ENCODE results near the gene GALNTL6. TPM values are rescaled to one million over a fixed set of nuclear protein-coding genes. Genes with fewer than 3 reads are reported as not detected.

The GALNTL6 gene
- total and polyA plus RNA-seq, 9 of the 15 experiments (the other 6 are each of a cell fraction or from before 2014, with no cell fraction given), result 0.18 to 0.50 (median 0.29) TPM

DNA sequence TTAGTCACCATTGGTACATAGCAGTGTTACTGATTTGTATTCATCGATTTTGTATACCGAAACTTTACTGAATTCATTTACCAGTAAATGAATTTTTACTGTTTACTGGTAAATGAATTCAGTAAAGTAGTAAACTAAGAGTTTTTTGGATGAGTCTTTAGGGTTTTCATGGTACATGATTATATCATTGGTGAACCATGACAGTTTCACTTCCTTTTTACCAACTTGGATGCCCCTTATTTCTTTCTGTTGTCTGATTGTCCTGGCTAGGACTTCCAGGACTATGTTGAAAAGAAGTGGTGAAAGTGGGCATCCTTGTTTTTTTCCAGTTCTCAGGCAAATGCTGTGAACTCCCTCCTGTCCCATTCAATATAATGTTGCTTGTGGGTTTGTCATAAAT lies 494.9 kb downstream of the GALNTL6 start:
- POLR2A ChIA-PET, result no interaction called here

More for the DNA sequence above, 494.9 kb downstream of the GALNTL6 start:
- no TSS peak for BruUV-seq (replicated peaks)
- 0% methylated on average over 2 of the region's 2 CpGs for WGBS (ENCODE audit: insufficient coverage, low coverage, missing lambda C conversion rate)
- H3K27me3 ChIP-seq (ENCODE audit: control insufficient read depth in 2 of 2, insufficient read depth in 2 of 2, low read length in 2 of 2), result no peaks in the 10 kb centered on the region
- H3K79me2 ChIP-seq (ENCODE audit: control insufficient read depth, insufficient read depth, low read length), result no peaks in the 10 kb centered on the region
- DNase-seq (ENCODE audit: extremely low read depth in 1 of 4, low spot score in 3 of 4), result no peak
- ATAC-seq, result no peak
- no peaks in the 10 kb centered on the region for H3K4me1 ChIP-seq (replicated peaks in 1 of 2; ENCODE audit: control insufficient read depth in 2 of 2, insufficient read depth in 2 of 2, low read length in 2 of 2)
- CTCF ChIA-PET (ENCODE audit: low intra/inter-chr PET ratio), result no interaction called here
- FAIRE-seq, result no peak
- no peaks in the 10 kb centered on the region for H3K9me3 ChIP-seq (replicated peaks; ENCODE audit: control insufficient read depth, insufficient read depth, low read depth, low read length)
- intact Hi-C loops (cut with micrococcal nuclease), result no loop called here
- H2AFZ ChIP-seq (ENCODE audit: low read depth, low read length), result no peak overlapping the region
- in situ Hi-C loops (cut with MboI), result no loop called here
- no peak overlapping the region for H3K4me3 ChIP-seq
- no peak overlapping the region for H3K27ac ChIP-seq (ENCODE audit: extremely low read depth, low read depth, low read length)
- no peaks in the 10 kb centered on the region for H3K9me1 ChIP-seq (ENCODE audit: control insufficient read depth, insufficient read depth, low read length)
- H4K20me1 ChIP-seq (replicated peaks; ENCODE audit: control insufficient read depth, insufficient read depth, low read length), result no peaks in the 10 kb centered on the region
- no peak overlapping the region for H3K9ac ChIP-seq (ENCODE audit: insufficient read depth in 1 of 2, low read depth in 2 of 2, low read length in 2 of 2)
- H3K4me2 ChIP-seq (ENCODE audit: insufficient read depth, low read length), result no peak overlapping the region
- H3K36me3 ChIP-seq (ENCODE audit: control insufficient read depth, insufficient read depth, low read length), result no peaks in the 10 kb centered on the region
- no peak for TF ChIP-seq NCOA2 (IDR thresholded peaks at IDR 0.05; ENCODE audit: partially characterized antibody in 2 of 2)
- no peak for TF ChIP-seq ADNP (tag; IDR thresholded peaks at IDR 0.05)
- TF ChIP-seq NCOR1 (IDR thresholded peaks at IDR 0.05), result no peak
- TF ChIP-seq MAFK (IDR thresholded peaks at IDR 0.05; ENCODE audit: low read length), result no peak
- TF ChIP-seq GATAD2A (IDR thresholded peaks at IDR 0.05), result no peak
- TF ChIP-seq, protein P1, sequence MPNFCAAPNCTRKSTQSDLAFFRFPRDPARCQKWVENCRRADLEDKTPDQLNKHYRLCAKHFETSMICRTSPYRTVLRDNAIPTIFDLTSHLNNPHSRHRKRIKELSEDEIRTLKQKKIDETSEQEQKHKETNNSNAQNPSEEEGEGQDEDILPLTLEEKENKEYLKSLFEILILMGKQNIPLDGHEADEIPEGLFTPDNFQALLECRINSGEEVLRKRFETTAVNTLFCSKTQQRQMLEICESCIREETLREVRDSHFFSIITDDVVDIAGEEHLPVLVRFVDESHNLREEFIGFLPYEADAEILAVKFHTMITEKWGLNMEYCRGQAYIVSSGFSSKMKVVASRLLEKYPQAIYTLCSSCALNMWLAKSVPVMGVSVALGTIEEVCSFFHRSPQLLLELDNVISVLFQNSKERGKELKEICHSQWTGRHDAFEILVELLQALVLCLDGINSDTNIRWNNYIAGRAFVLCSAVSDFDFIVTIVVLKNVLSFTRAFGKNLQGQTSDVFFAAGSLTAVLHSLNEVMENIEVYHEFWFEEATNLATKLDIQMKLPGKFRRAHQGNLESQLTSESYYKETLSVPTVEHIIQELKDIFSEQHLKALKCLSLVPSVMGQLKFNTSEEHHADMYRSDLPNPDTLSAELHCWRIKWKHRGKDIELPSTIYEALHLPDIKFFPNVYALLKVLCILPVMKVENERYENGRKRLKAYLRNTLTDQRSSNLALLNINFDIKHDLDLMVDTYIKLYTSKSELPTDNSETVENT (CRISPR knock-in tag; IDR thresholded peaks at IDR 0.05), result no peak
- no peak for TF ChIP-seq RBBP5 (IDR thresholded peaks at IDR 0.05; ENCODE audit: borderline replicate concordance, insufficient read depth, low read length, poor library complexity, severe bottlenecking)
- TF ChIP-seq ZNF644 (tag; IDR thresholded peaks at IDR 0.05; ENCODE audit: low read depth), result no peak
- no peak for TF ChIP-seq DPF2 (IDR thresholded peaks at IDR 0.05)
- TF ChIP-seq FOXK1 (CRISPR knock-in tag; IDR thresholded peaks at IDR 0.05; ENCODE audit: borderline replicate concordance), result no peak
- TF ChIP-seq, protein P2, sequence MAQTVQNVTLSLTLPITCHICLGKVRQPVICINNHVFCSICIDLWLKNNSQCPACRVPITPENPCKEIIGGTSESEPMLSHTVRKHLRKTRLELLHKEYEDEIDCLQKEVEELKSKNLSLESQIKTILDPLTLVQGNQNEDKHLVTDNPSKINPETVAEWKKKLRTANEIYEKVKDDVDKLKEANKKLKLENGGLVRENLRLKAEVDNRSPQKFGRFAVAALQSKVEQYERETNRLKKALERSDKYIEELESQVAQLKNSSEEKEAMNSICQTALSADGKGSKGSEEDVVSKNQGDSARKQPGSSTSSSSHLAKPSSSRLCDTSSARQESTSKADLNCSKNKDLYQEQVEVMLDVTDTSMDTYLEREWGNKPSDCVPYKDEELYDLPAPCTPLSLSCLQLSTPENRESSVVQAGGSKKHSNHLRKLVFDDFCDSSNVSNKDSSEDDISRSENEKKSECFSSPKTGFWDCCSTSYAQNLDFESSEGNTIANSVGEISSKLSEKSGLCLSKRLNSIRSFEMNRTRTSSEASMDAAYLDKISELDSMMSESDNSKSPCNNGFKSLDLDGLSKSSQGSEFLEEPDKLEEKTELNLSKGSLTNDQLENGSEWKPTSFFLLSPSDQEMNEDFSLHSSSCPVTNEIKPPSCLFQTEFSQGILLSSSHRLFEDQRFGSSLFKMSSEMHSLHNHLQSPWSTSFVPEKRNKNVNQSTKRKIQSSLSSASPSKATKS (CRISPR knock-in tag; IDR thresholded peaks at IDR 0.05), result no peak
- no peak for TF ChIP-seq KAT8 (IDR thresholded peaks at IDR 0.05; ENCODE audit: low read depth)
- TF ChIP-seq KAT7 (CRISPR knock-in tag; IDR thresholded peaks at IDR 0.05; ENCODE audit: borderline replicate concordance), result no peak
- no peak for TF ChIP-seq BHLHE40 (IDR thresholded peaks at IDR 0.05; ENCODE audit: low read length)
- TF ChIP-seq ZNF143 (CRISPR knock-in tag; IDR thresholded peaks at IDR 0.05), result no peak
- TF ChIP-seq POLR2AphosphoS2 (IDR thresholded peaks at IDR 0.05; ENCODE audit: low read length), result no peak
- no peak for TF ChIP-seq ZNF121 (CRISPR knock-in tag; conservative IDR thresholded peaks at IDR 0.05)
- TF ChIP-seq BDP1 (IDR thresholded peaks at IDR 0.05; ENCODE audit: insufficient read depth, insufficient read length), result no peak
- TF ChIP-seq POLR2AphosphoS5 (IDR thresholded peaks at IDR 0.05; ENCODE audit: control insufficient read depth, insufficient read depth, low read depth, low read length), result no peak
- no peak for TF ChIP-seq ZFP30 (CRISPR knock-in tag; IDR thresholded peaks at IDR 0.05; ENCODE audit: borderline replicate concordance)

All from K562 (cell line).